ENCODE data around the gene LRRIQ4.

The LRRIQ4 gene

DNA sequence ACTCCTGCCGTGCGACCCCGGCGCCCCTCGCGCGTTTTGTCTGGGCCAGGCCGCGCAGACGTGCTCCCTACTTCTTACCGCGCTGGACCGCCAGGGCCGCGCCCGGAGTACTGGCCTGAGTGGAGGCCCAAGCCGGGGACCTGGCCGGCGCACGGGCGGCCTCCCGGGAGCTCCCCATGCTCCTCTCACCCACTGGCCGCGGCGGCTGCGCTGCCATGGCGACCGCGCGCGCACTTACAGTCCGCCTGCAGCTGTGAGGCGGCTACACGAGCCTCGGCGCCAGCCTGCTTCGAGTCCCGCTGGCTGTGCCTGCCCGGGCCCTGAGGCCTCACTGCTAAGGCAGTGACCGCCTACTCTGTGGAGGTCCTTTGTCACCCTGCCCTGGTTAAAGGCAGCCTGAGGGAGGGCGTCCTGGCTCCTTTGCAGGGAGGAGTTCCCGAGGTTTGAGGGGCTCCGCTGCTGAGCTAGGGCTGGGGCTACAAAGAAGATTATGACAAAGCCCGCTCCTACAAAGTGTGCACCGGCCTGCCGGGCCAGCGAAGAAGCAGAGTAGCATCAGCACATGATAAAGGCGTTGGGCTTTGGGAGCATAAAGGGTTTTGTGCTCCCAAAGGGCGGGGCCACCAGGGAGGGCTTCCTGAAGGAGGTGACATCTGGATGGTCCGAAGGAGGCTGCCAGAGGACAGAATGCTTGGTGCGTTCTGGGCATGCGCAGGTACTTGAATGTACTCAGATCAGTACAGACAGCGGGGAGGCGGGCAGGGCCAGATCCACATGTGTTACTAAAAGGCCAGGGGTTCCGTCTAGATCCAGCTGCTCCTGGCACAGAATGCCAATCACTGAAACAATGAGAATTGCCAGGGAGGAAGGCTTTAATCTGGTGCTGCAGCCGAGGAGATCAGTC is at the start of gene LRRIQ4, which contains the start of gene LRRC34:
LRRIQ4 (plus strand) TSS at position 539 of the 904 bp plus-strand sequence. CDS start 9,052 bp downstream, outside the sequence.
LRRC34 (minus strand) TSS at position 573 of the 904 bp plus-strand sequence; CDS start at position 217, 356 bp downstream.
- H3K27ac Mint-ChIP-seq = peak within 1 kb of the TSS; percentile 93
- H3K36me3 Mint-ChIP-seq = peaks cover 3 to 8% of the 10 kb centered on the region in 2 donors
- H3K9me3 Mint-ChIP-seq = peaks cover 6 to 10% of the 10 kb centered on the region in 2 donors
- ATAC-seq (replicated peaks) (peak; percentile 72 to 78), DNase-seq (peak; percentile 69)
- H3K4me1 Mint-ChIP-seq = peaks cover 27 to 37% of the 10 kb centered on the region in 2 donors
- peak within 1 kb of the TSS; percentile 90 to 91 for H3K4me3 Mint-ChIP-seq
- H3K27me3 Mint-ChIP-seq = no peaks in the 10 kb centered on the region

DNA sequence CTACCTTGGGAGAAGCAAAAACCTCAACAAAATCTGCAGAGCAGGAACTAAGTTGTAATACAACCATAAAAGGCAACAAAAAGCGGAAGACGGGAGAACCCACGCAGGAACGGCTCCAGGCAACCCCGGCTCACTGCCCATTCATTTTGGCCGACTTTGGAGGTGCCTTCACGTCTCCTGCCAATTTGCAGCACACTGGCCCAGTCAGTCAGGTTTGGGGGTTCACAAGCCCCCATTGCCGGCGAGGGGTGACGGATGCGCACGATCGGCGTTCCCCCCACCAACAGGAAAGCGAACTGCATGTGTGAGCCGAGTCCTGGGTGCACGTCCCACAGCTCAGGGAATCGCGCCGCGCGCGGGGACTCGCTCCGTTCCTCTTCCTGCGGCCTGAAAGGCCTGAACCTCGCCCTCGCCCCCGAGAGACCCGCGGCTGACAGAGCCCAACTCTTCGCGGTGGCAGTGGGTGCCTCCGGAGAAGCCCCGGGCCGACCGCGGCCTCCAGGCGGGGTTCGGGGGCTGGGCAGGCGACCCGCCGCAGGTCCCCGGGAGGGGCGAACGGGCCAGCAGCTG is 48.3 kb upstream of the LRRIQ4 start:
- H3K27me3 Mint-ChIP-seq = no peaks in the 10 kb centered on the region
- peak; percentile 66 to 68 for ATAC-seq (replicated peaks)
- peak; percentile 75 for DNase-seq
- peaks cover 7 to 16% of the 10 kb centered on the region in 2 donors for H3K36me3 Mint-ChIP-seq
- H3K27ac Mint-ChIP-seq = peak overlapping the region; percentile 98
- peaks cover 0 to 3% of the 10 kb centered on the region in 2 donors for H3K9me3 Mint-ChIP-seq
- H3K4me3 Mint-ChIP-seq = peak overlapping the region; percentile 94 to 96
- H3K4me1 Mint-ChIP-seq = peaks cover 8 to 13% of the 10 kb centered on the region in 2 donors

DNA sequence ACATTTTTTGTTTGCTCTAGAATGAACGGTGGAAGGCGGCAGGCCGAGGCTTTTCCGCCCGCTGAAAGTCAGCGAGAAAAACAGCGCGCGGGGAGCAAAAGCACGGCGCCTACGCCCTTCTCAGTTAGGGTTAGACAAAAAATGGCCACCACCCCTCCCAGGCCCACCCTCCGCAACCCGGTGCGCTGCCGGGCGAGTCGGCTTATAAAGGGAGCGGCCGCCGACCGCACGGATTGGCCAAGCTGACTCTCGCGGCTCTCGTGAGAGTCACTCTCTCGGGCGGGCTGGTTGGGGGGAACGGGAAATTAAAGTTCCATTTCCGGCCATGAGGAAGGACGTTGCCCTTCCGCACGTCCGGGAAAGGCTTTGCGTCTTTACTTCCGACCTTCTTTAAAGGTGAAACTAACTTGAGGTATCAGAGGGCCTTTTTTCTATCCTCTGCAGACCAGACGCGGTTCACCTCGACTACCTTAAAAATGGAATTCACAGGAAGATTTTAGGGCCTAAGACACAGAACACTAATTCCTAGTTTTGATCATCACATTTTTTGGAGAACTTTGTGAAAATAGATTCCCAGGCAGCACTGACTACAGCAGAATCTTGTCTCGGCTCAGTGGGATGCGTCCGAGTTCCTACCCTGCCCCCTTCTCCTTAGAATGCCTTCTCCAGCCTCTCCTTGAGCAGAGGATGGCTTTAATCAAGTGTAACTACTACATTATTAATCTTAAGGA is 47.6 kb upstream of the LRRIQ4 start, which contains the start of gene TERC:
TERC (minus strand) TSS at position 179 of the 731 bp plus-strand sequence.
- H3K4me1 Mint-ChIP-seq = peaks cover 8 to 17% of the 10 kb centered on the region in 2 donors
- H3K27me3 Mint-ChIP-seq = no peaks in the 10 kb centered on the region
- peaks cover 7 to 17% of the 10 kb centered on the region in 2 donors for H3K36me3 Mint-ChIP-seq
- ATAC-seq (replicated peaks) (peak; percentile 85 to 87), DNase-seq (peak; percentile 90)
- peaks cover 0 to 3% of the 10 kb centered on the region in 2 donors for H3K9me3 Mint-ChIP-seq
- H3K4me3 Mint-ChIP-seq = peak within 1 kb of the TSS; percentile 94 to 96
- peak within 1 kb of the TSS; percentile 98 for H3K27ac Mint-ChIP-seq

DNA sequence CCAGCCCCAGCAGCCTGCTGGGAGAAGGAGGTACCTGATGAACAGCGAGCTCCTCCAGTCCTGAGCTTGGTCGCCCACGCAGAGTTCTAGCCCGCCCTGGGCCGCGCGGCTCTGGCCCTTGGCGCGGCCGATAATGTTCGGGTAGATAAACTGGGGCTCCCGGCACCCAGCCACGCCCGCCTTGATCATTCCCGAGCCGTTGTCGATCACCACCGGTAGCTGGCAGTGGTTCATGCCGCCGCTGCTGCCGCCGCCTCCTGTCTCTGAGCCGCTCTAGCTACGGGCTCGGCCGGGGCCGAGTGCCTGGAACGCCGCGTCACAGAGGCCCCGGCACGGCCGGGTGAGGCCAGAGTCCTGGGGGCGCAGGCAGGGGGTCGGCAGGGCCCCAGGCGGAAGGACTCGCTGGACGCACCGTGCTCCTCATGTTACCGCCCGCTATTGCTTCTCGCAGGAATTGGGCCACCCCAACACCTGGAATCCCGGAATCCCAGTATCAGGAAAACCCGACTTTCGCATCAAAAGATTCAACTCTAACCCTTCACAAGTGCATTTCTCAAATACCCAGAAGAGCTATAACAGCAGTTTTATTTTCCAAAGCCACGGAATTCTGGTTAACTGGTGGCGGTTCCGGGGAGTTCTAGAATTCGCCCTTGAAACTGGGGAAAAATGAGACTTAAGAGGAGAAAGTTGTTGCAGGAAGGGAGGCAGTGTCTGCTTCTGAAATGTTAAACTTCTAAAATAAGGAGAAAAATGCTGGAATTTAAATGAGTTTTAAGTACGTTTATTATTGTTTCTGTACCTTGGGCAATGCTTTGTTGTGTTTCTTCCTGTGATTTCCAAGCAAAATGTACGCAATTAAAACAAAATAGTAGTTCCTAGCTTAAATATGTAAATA is 43.1 kb upstream of the LRRIQ4 start, which contains the start of gene ACTRT3:
ACTRT3 (minus strand) TSS at position 275 of the 895 bp plus-strand sequence; CDS start at position 234, 41 bp downstream.
- Mint-ChIP-seq H3K4me1 (peaks cover 11 to 23% of the 10 kb centered on the region in 2 donors), H3K27ac (peak within 1 kb of the TSS; percentile 92), H3K36me3 (peaks cover 8 to 34% of the 10 kb centered on the region in 2 donors), H3K9me3 (no peaks in the 10 kb centered on the region), H3K27me3 (no peaks in the 10 kb centered on the region), H3K4me3 (peak within 1 kb of the TSS; percentile 89)
- ATAC-seq (replicated peaks) (peak; percentile 26 to 31), DNase-seq (peak; percentile 64)

DNA sequence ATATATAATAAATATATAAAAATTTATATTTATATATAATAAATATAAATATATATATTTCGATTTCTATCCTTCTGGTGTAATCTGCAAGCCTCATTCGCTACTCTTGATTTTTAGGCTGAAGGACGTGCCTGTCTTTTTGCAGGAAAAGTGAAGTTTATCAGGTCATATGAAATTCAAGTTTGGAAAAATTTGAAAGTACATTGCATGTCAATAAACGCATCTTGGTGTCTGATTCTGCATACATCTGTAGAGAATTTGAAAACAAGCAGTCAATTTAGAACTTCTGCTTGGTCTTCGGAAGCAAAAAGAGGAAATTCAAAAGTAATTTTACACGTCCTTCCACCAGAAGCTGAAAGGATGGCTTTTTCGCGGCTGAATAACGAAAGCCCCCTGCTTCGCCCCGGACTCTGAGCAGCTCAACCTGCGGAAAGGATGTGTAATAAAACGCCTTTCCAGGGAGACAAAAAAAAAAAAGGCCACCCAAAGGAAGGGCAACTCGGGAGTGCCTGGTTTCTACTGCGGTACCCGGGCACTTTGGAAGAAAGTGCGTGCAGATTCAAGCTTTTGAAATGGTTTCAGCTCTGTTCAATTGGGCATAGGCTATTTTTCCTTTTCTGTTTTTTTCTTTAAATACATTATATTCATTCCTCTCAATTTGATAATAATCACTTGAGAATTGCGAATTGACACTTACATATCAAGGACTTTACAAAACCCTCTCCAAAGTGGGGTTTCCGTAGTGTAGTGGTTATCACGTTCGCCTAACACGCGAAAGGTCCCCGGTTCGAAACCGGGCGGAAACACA is 41.0 kb upstream of the LRRIQ4 start:
- Mint-ChIP-seq H3K27ac (peak overlapping the region; percentile 99), H3K4me1 (peaks cover 10 to 31% of the 10 kb centered on the region in 2 donors), H3K36me3 (peaks cover 11 to 38% of the 10 kb centered on the region in 2 donors), H3K9me3 (no peaks in the 10 kb centered on the region), H3K4me3 (peak overlapping the region; percentile 95 to 100), H3K27me3 (no peaks in the 10 kb centered on the region)
- DNase-seq (peak; percentile 50), ATAC-seq (replicated peaks) (peak; percentile 20 to 24)

DNA sequence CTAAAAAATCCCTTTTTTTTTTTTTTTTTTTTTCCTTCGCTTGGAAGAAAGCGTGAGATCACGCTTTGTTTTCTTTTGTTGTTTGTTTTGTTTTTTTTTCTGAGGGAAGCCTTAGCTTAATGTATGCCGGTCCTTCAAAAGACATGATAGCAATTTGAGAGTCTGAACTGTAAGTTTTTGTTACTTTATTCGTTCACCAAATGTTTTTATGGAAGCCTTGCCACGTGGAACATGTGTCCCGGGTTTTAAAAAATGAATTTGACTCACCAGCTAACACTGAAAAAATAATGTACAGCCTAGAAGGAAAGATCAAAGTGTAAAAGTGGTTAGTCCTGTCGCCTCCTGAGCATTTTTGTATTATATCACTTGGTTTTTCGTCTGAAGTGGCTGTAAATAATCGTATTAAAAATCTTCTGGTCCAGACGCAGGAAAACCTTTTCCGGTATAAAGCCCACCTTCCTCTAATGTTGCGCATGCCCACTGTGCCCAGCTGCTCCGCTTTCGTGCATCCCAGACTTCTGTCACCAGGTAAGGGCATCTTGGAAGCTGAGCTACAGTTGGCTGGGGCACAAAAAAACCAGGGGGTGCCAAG is 40.3 kb upstream of the LRRIQ4 start:
- peak overlapping the region; percentile 99 for H3K27ac Mint-ChIP-seq
- H3K27me3 Mint-ChIP-seq = no peaks in the 10 kb centered on the region
- no peaks in the 10 kb centered on the region for H3K9me3 Mint-ChIP-seq
- H3K4me3 Mint-ChIP-seq = peak overlapping the region; percentile 95 to 100
- peaks cover 12 to 35% of the 10 kb centered on the region in 2 donors for H3K4me1 Mint-ChIP-seq
- DNase-seq (no peak), ATAC-seq (replicated peaks) (peak; percentile 43 to 48)
- H3K36me3 Mint-ChIP-seq = peaks cover 15 to 40% of the 10 kb centered on the region in 2 donors

DNA sequence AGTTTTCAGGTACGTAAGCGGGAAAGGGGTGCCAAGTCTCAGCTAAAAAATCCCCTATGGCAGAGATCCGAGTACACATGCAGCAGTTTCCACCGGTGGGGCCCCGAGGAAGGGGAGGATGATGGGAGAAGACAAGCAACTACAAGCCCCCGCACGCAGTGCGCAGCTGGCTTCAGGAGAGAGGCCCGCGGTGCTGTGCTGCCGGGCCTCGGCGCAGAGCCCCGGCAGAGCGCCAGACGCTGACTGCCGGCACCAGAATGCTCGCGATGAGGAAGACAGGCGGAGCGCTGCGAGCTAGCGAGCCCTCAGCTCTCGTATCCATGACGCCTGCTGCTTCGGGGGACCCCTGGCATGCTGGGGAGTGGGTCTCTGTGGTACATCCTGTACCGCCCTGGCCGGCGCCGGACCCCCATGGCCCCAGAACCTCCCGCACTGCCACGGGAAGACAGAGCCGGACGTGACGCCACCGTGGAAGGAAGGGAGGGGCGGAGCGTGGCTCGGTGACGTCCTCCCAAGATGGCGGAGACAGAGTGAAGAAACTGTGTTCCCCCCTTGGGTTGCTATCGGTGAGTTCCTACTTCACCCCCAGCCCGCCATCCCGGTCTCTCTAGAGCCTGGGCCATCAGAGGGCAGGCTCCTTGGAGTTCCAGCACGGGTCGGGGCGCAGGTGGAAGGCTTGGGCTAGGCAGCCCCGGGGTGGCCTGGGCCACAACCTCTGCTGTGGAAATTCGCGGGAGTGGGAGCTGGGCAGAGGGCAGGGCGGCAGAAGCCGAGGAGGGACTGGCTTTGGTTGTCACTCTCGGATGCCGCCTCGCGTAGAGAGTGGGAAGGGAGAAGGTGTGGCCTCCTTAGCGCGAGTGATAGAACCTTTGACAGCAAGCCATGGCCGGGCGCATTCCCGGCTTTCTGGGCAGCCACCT is 39.5 kb upstream of the LRRIQ4 start, which contains the start of gene MYNN:
MYNN (plus strand) TSS at position 500 of the 920 bp plus-strand sequence. CDS start 900 bp downstream, outside the sequence.
- Mint-ChIP-seq H3K27ac (peak within 1 kb of the TSS; percentile 99), H3K4me3 (peak within 1 kb of the TSS; percentile 95 to 100), H3K4me1 (peaks cover 15 to 42% of the 10 kb centered on the region in 2 donors), H3K27me3 (no peaks in the 10 kb centered on the region), H3K36me3 (peaks cover 15 to 45% of the 10 kb centered on the region in 2 donors), H3K9me3 (no peaks in the 10 kb centered on the region)
- DNase-seq = peak; percentile 89
- peak; percentile 84 for ATAC-seq (replicated peaks)

DNA sequence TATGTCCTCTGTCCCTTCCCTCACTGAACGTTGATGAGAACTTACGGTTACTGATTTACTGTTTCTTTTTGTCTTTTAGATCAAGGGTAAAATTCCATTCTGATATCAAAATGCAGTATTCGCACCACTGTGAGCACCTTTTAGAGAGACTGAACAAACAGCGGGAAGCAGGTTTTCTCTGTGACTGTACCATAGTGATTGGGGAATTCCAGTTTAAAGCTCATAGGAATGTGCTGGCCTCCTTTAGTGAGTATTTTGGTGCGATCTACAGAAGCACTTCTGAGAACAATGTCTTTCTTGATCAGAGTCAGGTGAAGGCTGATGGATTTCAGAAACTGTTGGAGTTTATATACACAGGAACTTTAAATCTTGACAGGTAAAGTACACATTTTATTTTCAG is 38.5 kb upstream of the LRRIQ4 start:
- DNase-seq (no peak), ATAC-seq (replicated peaks) (no peak)
- Mint-ChIP-seq H3K36me3 (peaks cover 19 to 50% of the 10 kb centered on the region in 2 donors), H3K27ac (peak overlapping the region; percentile 99), H3K9me3 (no peaks in the 10 kb centered on the region), H3K4me1 (peaks cover 18 to 50% of the 10 kb centered on the region in 2 donors), H3K27me3 (no peaks in the 10 kb centered on the region), H3K4me3 (peak overlapping the region; percentile 95 to 100)

DNA sequence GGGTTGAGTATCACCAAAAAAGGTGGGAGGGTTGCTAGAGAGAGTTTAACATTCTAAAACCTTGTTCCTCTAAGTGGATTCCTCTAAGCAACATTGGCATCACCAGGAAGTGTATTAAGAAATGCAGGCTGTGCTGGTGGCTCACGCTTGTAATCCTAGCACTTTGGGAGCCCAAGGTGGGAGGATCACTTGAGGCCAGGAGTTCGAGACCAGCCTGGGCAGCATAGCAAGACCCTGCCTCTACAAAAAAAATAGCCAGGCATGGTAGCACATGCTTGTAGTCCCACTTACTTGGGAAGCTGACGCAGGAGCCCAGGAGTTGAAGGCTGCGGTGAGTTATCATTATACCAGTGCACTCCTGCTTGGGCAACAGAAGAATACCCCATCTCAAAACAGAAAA is 34.8 kb upstream of the LRRIQ4 start:
- Mint-ChIP-seq H3K4me1 (peaks cover 28 to 53% of the 10 kb centered on the region in 2 donors), H3K36me3 (peaks cover 35 to 61% of the 10 kb centered on the region in 2 donors), H3K4me3 (no peak overlapping the region), H3K27ac (no peak overlapping the region), H3K9me3 (no peaks in the 10 kb centered on the region), H3K27me3 (no peaks in the 10 kb centered on the region)
- DNase-seq (no peak), ATAC-seq (replicated peaks) (no peak)

DNA sequence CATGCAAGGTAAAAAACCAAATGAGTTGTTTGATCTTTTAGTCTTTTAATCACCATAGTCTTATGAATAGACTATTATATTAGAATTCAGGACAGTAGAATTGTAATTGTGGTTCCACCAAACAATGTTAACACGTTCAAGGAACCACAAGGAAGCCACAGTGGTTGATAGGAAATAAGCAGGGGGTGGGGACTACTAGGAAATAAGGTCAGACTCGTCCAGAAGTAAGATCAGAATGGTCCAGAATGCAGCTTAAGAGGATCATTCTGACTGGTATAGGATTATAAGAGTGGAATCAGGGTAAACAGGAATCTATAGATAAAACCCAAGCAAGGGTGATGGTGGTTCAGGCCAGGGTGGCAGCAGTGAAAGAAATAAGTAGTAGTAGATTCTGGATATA is 31.9 kb upstream of the LRRIQ4 start:
- Mint-ChIP-seq H3K27me3 (no peaks in the 10 kb centered on the region), H3K9me3 (no peaks in the 10 kb centered on the region), H3K36me3 (peaks cover 27 to 48% of the 10 kb centered on the region in 2 donors), H3K4me3 (no peak overlapping the region), H3K27ac (no peak overlapping the region), H3K4me1 (peaks cover 22 to 35% of the 10 kb centered on the region in 2 donors)
- ATAC-seq (replicated peaks) (no peak), DNase-seq (no peak)

DNA sequence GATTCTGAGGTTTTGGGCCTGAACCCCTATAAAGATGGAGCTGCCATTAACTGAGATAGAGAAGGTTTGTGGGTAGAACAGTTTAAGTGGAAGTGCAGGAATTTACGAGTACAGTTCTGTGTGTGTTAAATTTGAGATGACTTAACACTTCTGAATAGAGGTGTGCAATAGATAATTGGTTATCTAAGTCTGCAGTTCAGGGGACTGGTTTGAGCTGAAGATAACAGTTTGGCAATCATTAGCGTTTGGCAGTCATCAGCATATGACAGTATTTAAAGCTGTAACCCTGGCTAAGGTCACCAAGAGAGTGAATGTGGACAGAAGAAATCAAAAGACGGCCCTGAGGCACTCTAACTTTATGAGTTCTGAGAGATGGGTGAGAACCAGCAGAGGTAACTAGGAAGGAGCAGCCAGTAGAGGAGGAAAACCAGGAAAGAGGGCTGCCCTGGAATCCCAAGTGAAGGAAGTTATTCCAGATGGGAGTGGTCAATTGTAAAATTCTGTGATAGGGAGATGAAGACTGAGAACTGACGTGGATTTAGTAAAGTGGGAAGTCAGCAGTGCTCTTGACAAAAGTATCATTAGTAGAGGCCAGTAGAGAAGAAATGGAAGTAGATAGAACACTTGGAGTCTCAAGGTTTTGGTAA is 31.3 kb upstream of the LRRIQ4 start:
- Mint-ChIP-seq H3K4me1 (peaks cover 22 to 35% of the 10 kb centered on the region in 2 donors), H3K9me3 (no peaks in the 10 kb centered on the region), H3K4me3 (no peak overlapping the region), H3K36me3 (peaks cover 31 to 48% of the 10 kb centered on the region in 2 donors), H3K27ac (peak overlapping the region; percentile 10), H3K27me3 (no peaks in the 10 kb centered on the region)
- ATAC-seq (replicated peaks) (no peak), DNase-seq (no peak)
